ENCODE data around the gene KRT7.
A peak's percentile ranks its signal among the peaks of the same experiment; 100 is the strongest.

Gene KRT7

DNA sequence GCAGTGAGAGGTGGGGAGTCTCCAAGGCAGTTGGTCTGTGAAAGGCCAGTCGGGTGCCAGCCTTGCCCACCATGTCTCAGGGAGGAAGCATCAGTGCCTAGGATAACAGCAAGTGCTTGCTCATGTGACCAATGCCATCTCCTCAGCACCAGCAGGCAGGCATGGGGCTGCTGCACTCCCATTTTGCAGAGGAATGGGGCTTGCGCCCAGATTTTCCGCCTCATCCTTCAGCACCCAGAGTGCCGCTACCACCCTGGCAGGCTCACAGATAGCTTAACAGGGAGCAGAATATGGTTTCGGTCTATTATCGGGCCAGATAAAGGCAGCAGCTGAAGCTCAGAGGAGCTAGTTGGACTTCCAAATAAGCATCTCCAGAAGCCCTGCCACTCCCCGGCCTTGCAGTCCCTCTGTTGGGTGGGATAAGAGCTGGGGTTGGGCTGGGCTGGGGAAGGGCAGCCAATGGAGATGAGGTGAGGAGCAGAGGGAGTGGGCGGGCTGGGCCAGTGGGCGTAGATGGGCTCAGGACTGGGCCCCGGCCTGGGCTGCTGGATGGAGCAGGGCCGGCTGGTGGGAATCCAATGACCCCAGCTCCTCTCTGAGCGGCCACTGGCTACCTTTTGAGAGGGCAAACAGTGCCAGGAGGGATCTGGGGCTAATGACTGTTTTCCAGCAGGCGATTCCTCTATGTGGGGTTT lies 32.8 kb upstream of the KRT7 start:
- DNase-seq: no peak

DNA sequence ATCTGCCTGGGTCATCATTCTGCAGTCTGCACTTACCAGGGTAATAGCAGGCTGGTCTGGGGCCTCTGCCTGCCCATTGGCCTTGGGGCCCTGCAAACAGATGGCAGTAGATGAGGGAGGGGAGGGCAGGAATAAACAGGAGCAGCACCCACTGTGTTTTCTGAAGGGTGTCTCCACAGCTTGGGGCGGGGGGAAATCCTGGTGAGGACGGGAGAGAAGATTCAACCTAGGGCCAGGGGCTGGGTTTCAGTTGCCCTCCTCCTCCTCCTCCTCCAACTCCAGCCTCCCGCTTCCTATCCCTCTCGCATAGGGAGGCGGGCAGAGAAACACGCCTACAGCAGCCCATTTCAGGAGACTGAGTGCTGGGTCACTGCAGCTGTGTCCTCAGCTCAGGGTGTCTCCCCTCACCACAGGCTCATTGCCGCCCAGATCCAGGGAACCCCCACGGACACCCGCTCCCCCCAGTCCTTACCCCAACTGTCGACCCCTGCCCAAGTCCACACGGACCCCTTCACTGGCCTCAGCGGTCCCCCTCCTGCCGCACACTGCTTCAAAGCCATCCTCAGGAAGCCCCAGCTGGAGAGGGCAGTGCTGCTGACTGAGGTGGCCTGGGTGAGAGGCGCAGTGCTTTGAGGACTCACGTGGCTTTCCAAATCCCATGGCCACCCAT lies 32.1 kb upstream of the KRT7 start:
- DNase-seq: no peak

DNA sequence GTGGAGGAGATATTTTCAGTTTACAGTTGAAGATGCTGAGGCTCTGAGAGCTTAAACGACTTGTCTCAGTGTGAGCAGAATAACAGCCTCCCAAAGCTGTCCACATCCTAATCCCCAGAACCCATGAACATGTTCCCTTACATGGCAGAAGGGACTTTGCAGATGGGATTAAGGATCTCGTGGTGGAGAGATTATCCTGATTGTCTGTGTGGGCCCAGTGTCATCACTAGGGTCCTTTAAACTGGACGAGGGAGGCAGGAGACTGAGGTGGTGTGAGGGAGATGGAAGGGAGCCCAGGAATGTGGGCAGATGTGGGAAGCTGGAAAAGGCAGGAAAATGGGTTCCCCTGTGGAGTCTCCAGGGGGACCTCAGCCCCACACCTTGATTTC lies 31.6 kb upstream of the KRT7 start:
- DNase-seq: no peak

DNA sequence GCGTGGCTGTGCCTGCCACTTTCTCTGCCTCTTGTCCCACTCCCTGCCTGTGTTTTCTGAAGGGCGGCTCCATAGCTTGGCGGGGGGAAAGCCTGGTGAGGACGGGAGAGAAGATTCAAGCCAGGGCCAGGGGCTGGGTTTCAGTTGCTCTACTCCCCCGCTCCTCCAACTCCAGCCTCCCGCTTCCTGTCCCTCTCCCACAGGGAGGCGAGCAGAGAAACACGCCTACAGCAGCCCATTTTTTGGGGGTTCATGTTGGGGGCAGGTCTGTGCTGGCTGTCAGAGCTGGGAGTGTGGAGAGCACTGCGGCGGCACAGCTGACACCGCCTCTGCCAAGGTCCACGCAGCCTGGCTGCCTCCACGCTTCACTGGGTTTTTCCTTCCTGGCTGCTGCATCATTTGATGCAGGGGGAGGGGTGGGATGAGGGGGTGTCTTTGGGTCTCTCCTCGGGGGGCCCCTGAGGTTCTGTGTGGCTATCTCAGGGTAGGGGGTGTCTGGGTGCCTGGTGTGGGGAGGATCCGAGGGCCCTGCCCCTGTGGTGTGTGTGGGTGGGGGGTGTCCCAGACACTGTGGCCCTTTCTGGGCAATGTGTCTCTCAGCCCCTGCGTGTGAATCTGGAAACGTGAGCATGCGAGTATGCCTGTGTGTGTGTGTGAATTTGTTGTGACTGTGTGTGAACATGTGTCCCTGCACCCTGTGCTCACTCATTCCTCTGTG lies 30.5 kb upstream of the KRT7 start:
- peak; percentile 4 for DNase-seq

DNA sequence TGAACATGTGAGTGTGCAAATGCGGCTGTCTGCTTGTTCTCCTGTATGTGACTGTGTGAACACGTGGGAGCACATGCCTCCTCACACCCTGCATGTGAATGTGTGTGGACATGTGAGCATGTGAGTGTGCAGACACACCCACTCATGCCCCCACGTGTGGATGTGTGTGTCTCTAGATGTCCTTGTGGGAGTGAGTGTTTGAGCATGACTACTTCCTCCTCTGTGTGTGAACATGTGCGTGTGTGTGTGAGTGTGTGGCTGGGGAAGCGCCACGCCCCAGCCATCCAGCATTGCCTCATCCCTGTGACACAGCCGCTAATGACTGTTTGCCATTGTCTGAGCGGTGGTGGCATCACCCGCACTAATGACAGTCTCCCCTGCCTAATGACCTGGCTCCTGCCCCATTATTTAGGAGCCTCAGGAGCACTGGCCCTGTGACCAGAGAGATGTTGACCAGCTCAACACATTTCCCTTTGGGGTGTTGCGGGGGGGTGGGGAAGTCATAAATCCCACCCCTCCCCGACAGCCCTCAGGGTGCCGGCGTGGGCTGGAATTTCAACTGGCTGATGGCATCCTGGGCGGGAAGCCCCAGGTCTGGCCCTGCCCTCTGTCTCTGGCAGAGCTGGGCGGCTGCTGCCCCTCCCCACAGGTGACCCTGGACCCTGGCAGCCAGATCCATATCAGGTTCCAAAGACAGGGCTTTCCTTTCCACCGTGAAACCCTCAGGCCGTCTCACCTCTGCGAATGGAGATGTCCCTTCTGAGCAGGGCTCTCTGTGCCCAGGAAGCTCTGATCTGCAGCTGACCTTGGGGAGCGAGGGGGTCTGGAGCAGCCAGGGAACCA lies 29.7 kb upstream of the KRT7 start:
- DNase-seq: peak; percentile 6

DNA sequence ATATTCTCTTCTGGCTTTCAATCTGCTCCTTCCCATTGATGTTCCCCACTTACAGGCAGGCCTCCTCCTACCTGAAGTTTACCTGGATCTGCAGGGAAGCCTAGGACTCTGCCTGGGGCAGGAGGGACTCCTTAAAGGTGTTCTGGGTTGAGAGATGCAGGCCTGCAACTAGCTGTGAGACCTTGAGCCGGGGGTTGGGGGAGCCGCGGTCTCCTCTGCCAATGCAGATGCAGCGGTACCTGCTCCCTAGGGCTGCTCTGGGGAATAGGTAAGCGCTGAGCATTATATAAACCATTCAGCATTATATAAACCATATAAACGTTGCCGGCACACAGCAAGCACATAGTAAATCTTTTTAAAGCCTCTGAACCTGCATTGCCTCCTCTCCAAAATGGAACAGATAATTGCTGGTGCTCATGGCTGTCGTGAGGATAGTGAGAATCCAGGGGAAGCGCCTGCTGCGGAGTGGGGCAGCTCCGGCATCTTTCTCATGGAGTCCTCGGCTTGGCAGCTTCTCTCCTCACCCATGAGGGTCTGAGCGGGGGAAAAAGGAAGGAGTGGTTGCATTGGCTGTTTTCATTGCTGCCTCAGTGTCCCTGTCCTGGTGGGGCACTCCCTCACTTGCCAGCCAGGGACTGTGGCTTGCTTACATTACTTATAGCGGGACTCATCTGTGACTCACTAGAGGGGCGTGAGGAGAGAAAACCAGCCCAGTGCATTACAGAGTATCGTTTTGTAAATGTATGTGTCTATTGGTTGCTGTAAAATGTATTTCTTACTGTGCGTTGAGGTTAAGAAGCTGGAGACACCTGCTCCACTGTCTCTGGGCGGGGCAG lies 28.7 kb upstream of the KRT7 start:
- DNase-seq: peak; percentile 8

DNA sequence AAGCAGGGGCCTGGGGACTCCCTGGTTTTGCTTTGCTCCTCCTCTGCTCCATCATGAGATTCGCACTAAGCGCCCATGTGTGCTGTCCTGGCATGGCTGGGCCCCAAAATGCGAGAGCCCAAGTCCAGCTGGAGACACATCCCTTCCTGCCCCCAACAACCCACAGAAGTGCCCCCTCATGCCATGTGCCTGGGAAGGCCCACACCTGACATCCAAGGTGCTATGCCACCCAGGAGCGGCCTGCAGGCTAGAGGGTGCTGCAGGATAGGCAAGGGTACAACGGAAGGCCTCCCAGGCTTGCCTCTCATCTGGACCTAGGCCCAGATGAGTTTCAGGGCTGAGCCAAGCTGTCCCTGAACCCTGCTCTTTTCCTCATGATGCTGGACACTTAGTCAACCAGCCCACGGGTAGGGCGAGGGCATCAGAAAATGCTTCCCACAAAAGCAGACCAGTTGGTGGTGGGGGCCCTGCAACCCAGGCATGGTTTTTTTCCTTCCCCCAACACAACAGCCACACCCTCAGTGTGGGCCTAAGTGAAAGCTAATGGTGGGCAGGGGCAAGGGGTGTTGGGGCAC lies 28.0 kb upstream of the KRT7 start:
- peak; percentile 9 for DNase-seq

DNA sequence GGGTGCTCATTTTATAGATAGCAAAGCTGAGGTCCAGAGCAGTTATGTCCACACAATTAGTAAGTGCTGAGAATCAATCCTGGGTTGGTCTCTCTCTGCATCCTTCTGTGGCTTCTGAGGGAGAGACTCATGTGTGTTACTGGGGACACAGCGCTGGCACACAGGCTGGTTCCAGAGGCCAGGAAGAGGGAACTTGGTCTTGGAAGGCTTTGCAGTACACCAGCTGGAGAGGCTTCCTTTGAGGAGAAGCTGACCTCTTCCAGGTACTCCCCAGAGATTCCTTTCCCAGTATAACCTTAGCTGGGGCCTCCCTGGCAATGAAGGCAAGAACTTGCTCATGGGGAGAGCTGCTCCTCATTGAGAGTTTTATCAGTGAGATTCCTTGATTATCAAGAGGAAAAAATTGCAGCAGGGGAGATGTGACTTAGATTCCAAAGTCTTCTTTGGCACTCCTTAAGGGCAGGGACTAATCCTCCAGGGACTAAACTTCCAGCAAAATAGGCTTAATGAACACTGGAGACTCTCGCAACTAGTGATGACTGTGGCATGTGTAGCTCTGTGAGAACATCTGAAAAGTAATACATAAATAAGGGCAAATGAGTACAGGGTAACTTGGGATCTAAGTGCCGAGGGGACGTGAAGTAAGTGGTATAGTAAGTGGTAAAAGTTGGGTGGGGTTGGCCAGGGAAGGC lies 27.3 kb upstream of the KRT7 start:
- peak; percentile 5 for DNase-seq

DNA sequence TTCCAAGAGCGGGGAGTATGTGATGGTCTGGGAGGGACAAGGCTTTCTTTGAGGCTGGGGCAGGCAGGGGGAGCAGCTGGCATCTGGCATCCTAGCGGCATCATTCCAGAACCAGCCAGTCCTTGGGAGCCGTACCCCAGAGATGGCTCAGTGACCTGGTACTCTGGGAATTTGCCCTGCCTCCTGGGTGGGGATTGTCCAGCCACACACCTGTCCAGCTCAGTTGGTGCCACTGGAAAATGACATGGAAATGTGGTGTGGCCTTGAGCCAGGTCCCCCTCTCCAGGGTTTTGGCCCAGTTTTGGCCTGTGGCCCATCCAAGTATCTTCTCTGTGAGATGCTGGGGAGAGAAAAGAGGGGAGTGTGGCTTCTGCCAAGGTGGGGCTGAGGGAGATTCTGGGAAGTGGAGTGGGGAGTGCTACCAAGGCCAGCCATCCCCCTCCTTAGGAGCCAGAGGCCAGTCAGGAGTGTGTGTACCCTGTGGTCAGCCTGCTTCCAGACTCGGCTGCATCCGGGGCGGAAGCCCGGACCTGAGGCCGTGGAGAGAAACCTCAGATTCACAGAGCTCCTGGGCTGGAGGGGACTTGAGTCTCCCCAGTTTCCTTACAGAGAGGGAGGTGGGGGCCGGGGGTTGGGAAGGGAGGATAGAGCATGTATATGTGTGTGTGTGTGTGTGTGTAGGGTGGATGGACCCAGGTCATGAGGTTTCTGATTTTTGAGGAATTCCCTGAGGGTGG lies 26.6 kb upstream of the KRT7 start:
- peak; percentile 5 for DNase-seq

DNA sequence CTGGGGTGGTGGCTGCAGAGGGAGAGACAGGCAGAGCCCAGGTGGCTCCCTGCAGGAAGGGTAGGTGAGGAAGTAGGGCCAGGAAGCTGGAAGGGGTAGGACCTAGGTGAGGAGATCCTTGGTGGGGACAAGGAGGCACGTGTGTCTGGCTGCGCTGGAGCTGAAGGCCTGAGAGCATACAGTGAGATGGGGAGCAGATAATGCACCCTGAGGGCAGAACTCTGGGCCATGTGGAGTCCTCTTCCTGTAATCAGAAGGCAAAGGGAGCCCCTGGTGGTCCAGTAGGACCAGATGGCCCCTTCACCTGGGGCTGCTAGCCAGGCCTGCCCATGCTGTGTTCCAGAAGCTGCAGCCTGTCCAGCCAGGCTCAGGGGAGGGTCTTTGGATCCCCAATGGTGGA lies 25.9 kb upstream of the KRT7 start:
- no peak for DNase-seq

DNA sequence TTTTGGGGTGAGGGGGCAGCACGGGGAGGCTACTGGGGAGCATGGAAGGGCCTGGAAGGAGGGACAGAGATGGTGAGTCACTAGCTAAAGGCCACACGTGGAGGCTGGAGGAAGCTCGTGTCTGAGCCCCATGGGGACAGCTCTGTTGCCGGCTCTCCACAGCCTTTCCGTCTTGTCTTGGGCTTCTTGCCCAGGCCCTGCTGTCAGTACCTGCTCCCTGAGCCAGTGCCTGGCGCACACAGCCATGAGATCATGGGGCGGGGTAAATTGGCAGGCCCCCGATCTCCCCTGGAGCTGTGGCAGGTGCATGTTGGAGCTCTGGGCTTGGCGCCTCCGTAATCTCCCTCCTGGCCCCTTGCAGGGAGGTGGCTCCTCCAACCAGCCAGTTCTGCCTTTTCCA lies 25.1 kb upstream of the KRT7 start:
- peak; percentile 9 for DNase-seq

DNA sequence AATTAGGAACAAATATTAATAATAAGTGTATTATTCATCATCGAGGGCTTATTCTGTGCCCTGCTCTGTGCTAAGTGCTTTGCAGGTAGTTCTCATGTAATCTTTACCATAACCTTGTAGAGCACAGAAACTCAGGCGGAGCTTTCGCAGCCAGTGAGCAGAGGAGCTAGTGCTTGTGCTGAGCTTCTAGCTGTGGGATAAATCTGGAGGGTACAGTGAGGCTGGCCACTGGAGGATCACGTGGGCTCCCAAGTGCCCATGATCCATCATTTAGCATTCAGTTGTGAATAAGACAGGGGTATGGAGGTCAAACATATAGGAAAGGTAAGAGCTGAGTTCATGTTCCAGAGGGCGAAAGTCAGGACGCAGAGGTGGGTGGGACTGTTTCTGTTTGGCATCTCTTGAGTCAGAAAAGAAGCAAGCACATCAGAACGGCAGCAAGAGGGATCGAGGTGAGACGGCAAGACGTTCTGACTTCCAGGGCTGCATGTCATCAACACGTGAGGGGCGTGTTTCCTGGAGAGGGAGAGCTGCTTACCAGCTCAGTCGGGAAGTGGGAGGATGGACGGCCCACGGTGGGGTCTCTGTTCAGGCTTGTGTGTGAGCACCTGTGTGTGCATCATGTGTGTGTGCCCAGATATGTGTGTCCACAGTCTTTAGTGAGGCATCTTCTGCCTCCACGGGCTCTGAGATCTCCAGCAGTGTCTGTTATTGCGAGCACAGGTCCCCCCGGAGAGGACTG lies 24.4 kb upstream of the KRT7 start:
- DNase-seq: peak; percentile 7

DNA sequence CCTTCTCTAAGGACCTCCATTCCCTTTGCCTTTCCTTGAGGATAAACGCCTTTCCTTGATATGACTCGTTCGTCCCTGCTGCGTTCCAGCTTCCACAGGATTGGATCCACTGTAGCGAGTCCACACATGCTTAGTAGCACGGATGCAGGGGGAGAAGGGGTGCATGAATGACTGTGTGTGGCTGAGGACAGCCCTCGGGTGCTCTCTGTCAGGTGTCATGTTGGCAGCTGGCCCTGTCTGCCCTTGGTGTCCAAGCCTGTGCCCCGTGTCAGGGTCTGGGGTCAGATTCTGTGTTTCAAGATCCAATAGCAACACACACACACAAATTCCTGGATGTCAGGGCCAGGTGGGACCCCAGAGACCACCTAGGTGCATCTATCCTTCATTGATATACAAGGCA lies 23.7 kb upstream of the KRT7 start:
- DNase-seq: peak; percentile 8

DNA sequence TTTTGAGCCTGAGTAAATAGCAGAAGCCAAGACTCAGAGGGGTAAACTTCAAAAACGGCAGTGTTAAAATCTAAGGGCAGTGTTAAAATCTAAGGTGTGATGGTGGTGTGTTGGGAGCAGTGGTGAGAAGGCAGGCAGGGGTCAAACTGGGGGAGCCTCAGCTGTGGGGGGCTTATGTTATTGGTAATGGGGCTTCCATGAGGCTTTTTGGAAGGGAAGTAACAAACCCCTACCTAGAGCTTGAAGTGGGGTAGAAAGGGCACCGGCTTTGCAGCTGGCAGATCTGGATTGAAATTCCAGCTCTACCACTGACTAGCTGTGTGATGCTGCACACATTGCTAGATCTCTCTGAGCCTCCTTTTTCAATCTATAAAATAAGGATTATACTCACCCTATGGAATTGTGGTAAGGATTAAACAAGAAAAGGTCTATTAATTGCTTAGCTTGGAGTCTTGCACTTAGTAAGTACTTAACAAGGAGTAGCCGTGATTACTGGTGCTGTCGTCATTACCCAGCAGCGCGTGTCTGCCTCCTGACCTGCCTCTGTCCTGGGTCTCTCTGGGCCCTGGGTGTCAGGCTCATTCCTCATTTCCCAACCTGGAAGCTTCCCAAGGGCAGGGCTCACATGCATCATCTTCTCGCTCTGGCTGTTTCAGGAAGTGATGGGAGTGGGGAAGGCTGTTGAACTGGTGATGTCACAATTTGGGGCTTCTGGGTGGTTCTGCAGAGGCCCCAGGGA lies 22.7 kb upstream of the KRT7 start:
- DNase-seq: no peak

DNA sequence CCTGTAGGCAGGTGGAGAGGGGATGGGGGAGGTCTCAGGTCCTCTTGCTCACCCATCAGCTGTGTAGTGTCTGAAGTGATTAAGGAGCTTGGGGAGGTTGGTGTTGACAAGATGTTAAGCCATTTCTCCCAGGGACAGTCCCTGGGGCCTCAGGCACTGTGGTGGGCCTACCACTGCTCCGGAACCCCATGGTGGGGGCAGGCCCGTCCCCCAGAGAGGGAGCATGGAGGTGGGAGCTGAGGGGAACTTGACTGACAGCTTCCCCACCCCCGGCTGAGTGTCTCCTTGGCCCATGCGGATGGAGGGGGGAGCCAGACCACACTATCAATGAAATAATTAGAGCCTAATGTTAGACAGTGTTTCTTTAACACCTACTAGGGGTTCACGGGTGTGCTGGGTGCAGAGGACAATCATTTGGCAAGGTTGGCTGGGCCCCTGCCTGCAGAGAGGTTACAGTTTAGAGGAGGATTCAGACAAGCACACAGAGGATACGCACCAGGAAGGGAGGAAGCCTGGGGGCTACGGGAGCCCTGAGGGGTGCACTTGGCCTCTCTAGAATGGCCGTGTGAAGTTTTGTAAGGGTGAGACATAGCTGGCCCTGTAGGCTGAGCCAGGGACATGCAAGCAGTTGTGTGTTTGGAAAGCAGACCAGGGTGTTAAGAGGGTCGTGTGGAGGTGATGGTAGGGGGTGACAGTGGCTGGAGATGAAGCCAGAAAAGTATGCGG lies 22.0 kb upstream of the KRT7 start:
- no peak for DNase-seq

DNA sequence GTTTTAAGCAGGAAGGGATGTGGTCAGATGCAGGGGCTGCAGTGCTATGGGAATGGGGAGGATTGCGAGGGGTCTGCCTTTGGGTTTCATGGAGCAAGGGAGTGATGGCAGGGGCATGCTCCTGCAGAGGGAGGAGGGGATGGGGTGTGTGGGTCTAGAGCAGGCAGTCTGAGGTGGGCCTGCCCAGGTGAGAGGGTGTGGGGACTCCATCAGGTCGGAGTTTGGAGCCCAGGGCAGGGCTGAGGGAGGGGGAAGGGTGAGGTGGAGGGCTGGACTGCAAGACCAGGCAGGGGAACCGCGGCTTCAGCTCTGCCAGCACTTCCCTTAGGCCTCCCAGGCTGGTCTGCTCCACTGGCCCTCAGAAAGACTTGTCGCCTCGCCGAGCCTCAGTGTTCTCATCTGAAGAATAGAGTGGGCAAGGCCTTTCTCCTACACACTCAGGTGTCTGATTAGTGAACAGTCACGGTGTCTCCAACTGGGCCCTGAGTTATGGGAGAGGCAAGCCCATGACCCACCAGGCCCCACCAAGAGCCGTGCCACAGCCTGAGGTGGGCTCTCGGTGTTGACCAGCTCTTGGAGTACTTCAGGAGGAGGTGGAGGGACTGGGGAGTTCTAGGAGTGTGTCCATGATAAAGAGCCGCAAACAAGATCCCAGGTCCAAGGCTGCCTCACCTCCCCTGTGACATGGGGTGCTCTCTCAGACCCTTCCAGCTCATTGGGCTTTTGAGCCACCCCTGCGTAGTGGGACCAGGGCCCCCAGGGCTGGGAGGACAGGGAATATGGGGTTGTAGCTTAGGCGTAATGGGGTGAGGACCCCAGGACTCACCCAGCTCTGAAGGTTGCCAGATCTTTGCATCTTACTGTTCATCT lies 21.1 kb upstream of the KRT7 start:
- DNase-seq: peak; percentile 3
